Embryonic facial prominence (tissue), 1 donor: ENCODE results near the gene CHRNA1.

ENCODE experiments used
- DNase-seq: peaks from one replicate; pipeline ENCODE4 v3.0.0-alpha.2; 2016; ENCODE audit errors: extremely low spot score

The CHRNA1 gene

DNA sequence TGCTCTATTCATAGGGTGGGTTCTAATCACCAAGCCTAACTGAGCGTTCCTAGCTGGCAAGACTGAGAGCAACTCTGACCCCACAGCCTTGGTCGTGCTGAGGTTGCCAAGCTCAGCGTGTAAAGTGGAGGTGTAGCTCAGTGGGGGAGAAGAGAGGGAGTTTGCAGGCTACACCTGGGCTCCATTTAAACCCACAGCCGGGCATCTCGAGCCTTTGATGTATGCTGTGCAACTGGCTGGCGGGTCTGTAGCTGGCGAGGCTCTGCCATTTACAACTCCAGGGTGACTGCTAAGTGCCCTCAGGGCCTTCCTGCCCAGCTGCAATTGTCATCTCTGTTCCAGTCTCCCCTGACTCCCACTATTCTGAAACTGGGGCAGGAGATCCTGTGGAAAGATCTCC, 20.0 kb upstream of the CHRNA1 start:
- no peak for DNase-seq

GRCh38 chr2:174781996-174782395, 17.7 kb upstream of the CHRNA1 start:
- no peak for DNase-seq

DNA sequence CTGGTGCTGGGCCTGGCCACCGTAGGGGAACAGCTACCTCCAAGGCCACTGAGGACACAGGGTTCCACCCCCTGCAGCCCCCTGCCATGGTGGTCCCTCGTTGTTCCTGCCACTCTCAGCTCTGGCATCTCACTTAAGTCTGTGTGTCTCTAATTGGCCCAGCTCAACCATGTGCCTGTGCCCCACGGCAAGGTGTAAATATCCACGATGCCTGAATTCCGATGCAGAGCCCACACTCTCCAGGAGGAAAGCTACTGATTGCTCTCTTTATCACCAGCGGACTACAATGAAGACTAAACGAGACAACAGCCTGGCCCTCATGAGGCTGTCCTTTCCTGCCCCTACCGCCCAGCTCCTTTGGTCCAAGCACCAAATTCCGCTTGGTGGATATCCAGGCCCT, 17.0 kb upstream of the CHRNA1 start:
- no peak for DNase-seq

GRCh38 chr2:174780856-174781255, 16.6 kb upstream of the CHRNA1 start:
- no peak for DNase-seq

DNA sequence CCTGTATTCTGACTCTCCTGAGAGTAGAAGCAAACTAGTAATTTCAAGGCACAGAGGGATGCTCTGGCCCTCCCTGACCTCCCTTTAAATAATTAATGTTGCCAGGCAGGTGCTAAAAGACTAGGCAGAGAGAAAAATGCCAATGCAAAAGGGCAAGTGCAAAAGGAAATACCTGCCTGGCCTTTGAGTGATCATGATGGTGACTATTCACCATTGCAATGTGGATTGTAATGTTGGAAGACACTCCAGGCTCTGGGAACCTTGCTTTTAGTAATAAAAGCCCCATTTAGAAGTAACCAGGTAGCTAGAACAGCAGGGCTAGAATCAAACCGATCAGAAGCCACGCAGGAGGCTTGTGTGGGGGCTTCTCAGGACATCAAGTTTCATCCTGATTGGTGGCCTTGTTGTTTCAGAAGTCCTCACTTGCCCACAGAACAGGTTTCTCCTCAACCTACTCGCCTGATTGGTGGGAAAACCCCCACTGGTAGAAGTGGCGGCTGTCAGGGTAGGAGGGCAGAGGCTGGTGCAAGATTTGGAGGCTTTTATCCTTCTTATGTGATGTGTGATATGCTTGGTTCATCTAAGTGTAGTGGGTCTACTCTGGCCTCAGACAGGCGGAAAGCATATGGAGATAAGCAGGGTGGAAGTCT, 16.0 kb upstream of the CHRNA1 start:
- no peak for DNase-seq

DNA sequence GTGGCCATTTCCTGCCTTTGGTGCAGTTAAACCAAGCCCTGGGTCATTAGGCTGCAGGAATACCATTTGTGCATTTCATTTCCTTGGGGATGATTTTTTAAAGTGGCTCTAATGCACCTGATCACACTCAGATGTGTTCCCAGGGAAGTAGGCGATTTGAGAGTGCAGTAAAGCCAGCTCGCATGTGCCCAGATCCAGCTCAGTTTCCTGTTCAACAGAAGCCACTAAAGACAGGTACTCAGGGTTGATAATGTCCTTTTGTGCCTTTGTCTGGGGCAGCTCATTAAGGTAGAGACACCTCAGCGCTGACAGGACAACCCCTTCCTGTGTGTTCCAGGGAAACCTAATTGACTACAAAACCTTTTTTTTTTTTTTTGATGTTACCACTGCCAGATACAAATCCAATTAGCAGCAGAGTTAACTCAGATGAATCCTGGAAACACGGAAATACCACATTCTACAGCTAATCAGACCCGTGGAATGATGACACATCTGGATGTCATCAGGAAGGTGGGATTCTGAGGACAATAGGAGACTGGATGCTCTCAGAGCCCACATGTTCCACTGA, 15.2 kb upstream of the CHRNA1 start:
- DNase-seq, result no peak

DNA sequence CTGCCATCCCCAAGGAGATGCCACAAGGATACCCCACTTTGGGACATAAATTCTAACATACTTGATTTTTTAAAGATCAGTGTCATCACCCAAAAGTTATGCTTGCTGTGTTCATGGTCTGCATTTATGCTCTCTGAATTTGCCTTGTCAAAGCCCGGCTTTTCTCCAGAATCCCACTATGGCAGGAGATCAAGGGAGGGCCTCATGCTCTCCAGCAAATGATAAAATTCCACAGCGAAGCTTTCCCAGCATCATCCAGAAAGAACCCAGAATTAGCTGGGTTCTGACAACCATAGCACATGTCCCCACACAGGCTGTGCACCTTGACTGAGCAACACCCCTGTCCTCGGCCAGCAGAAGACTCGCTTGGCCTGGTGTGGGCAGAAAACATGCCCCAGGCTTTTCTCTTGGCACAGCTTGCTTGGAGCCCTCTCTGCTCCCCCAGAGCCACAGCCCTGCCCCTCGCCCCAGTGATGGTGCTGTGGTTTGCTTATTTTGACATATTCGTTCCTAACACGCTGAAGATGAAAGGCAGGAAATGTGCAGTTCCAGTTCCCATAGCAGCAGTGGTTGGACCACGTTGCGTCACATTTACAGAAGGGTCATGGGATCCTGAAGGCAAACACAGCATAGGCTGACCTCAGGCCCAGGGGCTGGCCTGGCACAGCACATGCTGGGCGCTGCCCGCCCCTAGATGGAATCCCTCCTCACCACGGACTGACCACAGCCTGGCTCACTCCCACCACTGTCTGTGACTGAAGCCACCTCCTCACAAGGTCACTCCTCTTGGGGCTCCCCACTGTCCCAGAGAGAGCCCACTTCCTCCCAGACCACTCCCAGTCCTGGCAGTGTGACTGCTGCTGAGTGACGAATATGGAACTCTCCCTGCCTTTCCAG, 14.1 kb upstream of the CHRNA1 start:
- no peak for DNase-seq

DNA sequence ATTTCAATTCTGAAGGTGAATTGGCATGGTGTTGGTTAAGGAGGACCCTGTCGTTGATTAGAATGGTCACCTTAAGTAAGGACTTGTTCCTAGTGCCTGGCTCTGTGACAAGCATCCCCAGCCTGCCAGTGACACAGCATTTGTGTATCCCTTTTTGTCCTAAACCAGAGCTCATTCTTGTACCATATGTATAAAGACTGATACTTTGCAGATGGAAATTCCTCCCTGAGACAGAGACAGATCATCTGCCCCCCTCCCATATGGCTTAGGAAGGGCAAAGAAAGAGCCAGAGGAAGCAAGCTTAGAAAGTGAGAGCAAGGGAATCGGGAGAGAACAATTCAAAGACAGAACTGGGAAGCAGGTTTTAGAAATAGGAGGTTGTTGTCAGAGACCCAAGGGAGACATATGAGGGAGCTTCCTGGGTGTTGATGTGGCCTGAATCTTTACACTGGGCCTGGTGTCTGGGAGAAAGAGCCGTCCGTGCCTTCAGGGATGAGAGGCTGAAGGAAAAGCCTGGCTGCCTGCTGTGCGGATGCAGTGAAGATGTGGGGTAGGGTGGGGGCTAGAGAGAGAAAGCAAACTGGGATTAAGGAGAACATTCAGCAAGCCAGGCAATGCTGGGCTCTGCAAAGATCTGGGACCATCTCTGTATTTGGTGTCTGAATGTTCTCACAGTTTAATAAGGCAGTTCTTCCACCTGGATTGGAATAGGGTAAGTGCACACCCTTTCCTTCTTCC, 13.2 kb upstream of the CHRNA1 start:
- no peak for DNase-seq

- DNase-seq, result no peak
Observed at GRCh38 chr2:174776675-174777074, 12.4 kb upstream of the CHRNA1 start.

- DNase-seq, result no peak
Observed at GRCh38 chr2:174776223-174776622, 12.0 kb upstream of the CHRNA1 start.

- DNase-seq, result no peak
Observed at GRCh38 chr2:174775571-174775980, 11.3 kb upstream of the CHRNA1 start.

DNA sequence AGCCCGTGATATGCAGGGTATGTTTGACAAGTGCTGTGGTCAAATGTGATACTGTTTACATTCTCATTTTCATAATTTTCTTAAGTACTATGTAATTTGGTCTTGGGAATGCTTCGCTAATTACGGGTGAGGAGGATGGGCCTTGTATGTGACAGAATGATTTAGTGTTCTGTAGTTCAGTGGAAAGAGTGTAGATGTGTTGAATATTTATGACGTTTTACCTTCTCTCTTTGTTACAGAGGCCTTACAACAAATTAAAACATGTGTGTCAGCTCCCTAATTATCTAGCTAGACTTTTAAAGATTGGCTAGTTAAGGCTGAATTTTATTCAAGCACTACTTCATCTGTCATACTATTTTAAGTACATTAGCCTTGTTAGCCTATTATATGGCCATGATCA, 10.6 kb upstream of the CHRNA1 start:
- no peak for DNase-seq

- no peak for DNase-seq
Observed at GRCh38 chr2:174773215-174773614, 8.9 kb upstream of the CHRNA1 start.

DNA sequence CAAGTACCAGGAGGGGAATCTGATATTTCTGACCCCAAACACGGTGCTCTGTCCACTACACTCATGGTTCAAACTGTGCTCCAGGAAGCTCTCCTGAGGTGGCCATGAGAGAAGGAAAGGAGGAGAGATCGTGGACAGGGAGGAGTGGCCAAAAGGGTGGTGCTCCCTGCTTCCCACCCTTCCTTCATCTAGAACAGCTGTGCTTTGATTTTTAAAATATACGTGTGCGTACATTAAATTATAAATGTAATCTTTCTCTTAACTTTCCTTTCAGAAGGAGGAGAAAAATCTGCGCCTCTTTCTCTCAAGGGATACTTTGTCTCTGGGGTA, 8.2 kb upstream of the CHRNA1 start:
- DNase-seq, result no peak

- no peak for DNase-seq
Observed at GRCh38 chr2:174771631-174772471, 7.6 kb upstream of the CHRNA1 start.

DNA sequence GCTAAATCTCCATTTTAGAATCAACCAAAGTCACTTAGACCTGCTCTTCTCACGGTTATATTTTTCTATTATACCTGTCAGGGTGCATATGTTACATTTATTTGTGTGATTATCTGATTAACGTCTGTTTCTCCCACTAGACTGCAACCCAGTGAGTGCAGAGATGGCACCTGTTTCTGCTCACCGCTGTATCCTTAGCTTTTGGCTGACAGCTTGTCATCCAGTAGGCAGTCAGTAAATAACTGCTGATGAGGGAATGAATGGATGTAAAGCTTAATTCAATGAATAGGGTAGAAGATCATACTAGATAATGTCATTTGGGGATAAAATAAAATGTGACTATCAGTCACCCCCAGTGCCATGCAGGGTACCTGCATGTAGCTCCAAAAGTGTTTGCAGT, 6.9 kb upstream of the CHRNA1 start:
- no peak for DNase-seq

- DNase-seq, result no peak
Observed at GRCh38 chr2:174768557-174768956, 4.3 kb upstream of the CHRNA1 start.

DNA sequence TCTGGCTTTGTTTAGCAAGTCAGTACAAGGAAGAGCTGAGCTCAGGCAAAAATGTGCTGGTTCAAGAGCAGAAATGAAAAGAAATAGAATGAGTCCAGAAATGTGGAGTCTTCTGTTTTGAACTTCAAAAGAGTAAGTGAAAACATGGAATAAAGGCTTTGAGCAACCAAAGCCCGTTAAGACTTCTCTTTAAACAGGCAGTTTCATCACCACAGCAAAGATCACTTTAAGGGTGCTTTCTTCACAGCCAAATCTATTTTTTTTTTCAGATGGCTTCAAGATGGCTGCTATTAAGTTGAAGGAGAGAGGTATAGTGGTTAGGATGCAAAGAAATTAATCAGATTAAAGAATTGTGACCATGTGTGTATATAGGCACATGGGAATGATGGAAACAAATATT, 2.0 kb upstream of the CHRNA1 start:
- DNase-seq, result no peak

DNA sequence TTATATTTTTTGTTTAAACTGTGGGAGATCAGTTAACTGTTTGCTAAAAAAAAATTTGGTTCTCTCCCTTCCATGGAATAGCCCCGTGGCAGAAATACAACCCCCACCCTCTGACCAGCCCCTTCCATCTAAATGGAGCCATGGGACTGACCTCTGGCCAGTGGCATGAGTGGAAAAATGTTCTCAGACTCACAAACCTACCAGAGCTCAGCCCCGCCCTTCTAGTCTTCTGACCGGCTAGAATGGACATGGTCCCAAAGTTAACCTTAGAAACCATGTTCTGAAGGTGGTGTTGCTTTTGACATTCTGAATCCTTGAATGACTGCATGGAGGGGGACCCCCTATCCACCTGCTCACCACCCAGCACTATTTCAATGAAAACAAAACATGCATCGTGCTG, 1.3 kb upstream of the CHRNA1 start:
- DNase-seq, result no peak

DNA sequence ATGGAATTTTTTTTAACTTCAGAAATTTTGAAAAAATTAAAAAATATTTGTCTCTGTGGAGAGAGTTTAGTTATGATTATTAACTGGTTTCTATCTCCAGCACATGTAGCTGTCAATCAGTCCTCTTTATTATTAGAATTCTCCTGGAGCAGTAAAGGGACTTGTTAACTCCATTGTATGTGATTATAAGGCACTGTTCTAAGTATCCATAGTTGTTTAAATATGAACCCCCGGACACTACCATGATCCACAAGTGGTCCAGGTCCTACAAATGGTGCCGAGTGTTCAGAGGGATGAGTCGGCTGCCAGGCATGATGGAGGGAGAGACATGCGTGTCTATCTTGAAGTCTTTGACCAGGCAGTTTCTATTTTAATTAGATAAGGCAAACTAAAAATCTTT, 492 bp downstream of the CHRNA1 start:
- no peak for DNase-seq

GRCh38 chr2:174762464-174762863, 1.8 kb downstream of the CHRNA1 start:
- DNase-seq, result no peak

DNA sequence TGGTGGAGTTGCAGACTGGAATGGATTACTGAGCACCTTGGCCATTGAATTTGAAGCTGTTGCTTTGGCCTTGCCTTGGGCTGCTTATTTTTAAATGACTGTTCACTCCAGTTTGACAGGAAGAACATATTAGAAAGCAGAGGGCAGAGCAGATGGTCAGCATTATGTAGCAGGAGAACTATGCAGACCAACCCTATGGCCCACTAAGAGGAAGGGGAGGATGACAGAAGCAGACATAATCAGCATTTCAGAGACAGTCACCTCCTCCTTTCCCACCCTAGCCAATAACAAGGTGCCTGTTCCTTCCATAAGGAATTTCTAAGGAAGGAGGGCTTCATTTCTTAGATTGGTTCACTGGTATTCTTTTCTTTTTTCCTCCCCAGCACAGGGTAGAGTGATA, 2.4 kb downstream of the CHRNA1 start:
- DNase-seq, result no peak
